AG09309 (cell line): ENCODE data around the gene PXDC1.
"Not testable (repeated sequence)": the region's sequence is repeated elsewhere in the genome, so short reads cannot be mapped to it uniquely, and the experiment has no call there.

Source experiments
- DNase-seq: peaks from one replicate; pipeline ENCODE4 v3.0.0-alpha.2; 2010; ENCODE audit warnings: low read depth
- H3K4me3 ChIP-seq: 2 replicates; pipeline ENCODE4 v1.5.1; 2011; ENCODE audit warnings: mild to moderate bottlenecking, low read depth, low read length, moderate library complexity; ENCODE audit not compliant: control insufficient read depth
- CTCF ChIP-seq: IDR thresholded peaks from 2 replicates; pipeline ENCODE4 v1.5.1; 2011; ENCODE audit warnings: mild to moderate bottlenecking, low read depth, low read length, inconsistent platforms; ENCODE audit not compliant: insufficient read depth, control insufficient read depth; ENCODE audit errors: missing control alignments

PXDC1 gene

GRCh38 chr6:3723251-3723650 is 28.3 kb downstream of the PXDC1 start:
- no peak for TF ChIP-seq CTCF
- no peak for DNase-seq
- H3K4me3 ChIP-seq = no peak overlapping the region

- TF ChIP-seq CTCF = no peak
- no peak for DNase-seq
- H3K4me3 ChIP-seq = no peak overlapping the region
These were observed 28.7 kb downstream of the PXDC1 start for GRCh38 chr6:3722785-3723184.

DNA sequence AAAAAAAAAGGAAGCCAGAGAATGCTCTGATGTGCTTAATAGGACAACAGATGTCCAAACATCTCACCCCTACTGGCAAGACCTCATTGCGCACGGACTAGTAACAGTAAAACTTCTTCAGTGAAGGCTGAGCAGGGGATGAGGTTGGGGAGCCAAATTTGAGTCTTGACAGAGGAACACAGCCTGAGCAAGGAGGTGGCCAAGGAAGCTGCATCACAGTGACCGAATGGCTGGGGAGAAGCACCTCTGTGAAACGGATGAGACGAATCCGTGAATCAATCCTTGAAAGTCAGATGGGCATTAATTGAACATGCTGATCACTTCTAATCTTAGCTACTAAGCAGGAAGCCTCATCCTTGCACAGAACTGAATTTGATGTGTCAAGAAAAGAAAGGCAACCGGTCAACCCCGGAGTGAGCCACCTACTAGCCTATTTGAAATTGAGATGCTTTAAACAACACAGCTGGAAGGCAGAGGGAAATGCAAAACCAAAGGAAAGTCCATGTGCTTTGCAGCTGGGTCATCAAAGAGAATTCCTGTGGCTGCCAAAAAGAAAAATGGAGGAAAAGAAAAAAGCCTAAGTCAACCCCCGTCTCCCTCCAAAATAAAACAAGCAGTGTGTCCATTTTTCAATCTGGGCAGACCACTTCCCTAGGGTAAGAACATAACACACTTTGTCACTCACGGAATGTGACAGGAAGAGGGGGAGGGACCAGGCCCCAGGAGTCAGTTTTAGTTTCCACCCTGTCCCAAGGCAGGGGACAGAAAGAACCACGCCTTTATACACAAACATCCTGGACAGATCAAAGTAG is 29.5 kb downstream of the PXDC1 start:
- no peak overlapping the region for H3K4me3 ChIP-seq
- TF ChIP-seq CTCF = no peak
- DNase-seq = no peak

- not testable (repeated sequence) for DNase-seq, H3K4me3 ChIP-seq
These were observed 30.7 kb downstream of the PXDC1 start for GRCh38 chr6:3720770-3721169.

DNA sequence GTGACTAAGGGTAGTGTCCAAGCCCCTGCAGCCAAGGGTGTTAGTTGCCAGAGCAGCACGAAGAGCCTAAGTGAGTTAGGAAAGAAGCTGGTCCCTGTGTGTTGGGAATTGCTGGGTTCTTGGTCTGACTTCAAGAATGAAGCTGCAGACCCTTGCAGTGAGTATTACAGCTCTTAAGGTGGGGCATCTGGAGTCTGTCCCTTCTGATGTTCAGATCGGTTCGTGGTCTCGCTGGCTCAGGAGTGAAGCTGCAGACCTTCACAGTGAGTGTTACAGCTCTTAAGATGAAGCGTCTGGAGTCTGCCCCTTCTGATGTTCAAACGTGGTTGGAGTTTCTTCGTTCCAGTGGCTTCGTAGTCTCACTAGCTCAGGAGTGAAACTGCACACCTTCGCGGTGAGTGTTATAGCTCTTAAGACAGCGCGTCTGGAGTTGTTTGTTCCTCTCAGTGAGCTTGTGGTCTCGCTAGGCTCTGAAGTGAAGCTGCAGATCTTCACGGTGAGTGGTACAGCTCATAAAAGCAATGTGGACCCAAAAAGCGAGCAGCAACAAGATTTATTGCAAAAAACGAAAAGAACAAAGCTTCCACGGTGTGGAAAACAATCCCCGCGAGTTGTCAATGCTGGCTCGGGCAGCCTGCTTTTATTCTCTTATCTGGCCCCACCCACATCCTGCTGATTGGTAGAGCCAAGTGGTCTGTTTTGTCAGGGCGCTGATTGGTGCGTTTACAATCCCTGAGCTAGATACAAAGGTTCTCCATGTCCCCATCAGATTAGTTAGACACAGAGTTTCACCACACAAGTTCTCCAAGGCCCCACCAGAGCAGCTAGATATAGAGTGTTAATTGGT is 31.8 kb downstream of the PXDC1 start:
- DNase-seq = no peak
- H3K4me3 ChIP-seq = no peak overlapping the region
- TF ChIP-seq CTCF = no peak

DNA sequence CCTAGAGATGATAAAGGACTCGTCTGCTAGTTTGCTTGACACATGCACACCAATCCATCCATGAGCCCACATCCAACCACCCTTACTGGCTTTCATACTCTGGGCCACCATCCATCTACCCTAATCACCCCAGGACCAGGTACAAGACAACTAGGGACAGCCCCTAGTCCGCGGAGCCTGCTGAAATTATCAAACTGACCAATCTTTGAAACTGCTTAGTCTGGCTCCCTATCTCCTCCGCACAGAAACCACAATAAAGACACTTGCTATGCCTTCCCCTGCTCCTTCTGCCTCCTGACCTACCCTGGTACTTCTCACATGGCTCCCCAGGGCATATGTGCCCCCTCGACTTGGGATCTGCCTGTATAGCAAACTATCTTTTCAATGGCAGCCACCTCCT is 33.1 kb downstream of the PXDC1 start:
- H3K4me3 ChIP-seq = no peak overlapping the region
- no peak for DNase-seq
- no peak for TF ChIP-seq CTCF

DNA sequence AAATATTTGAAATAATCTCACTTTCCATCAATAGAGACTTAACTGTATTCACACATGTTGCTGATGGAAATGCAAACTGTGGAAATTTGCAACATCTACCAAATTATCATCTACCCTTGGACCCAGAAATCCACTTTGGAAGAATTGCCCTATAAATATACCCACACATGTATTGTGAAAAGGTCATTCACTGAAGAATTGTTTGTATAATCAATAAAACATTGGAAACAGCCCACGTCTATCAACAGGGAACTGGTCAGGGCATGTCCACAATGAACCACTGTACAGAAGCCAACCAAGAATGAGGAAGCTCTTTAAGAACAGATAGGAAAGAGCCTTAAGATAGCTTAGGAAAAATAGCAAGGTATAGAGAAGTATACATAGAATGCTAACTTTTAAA is 36.2 kb downstream of the PXDC1 start:
- TF ChIP-seq CTCF = no peak
- no peak overlapping the region for H3K4me3 ChIP-seq
- DNase-seq = no peak
